Measurements from ENCODE around the gene ZBP1. TPM values are rescaled to one million over a fixed set of nuclear protein-coding genes. Genes with fewer than 3 reads are reported as not detected.

The ZBP1 gene
- total and polyA plus RNA-seq, 2 experiments from 2014 or later: not detected

GRCh38 chr20:57657535-57658446, 37.6 kb upstream of the ZBP1 start:
- no peak overlapping the region for H3K4me3 ChIP-seq
- no peaks in the 10 kb centered on the region for H3K4me1 ChIP-seq (ENCODE audit: low read depth)
- DNase-seq (ENCODE audit: low read depth in 1 of 2, low spot score in 1 of 2): no peak
- H3K27ac ChIP-seq: no peak overlapping the region
- no peaks in the 10 kb centered on the region for H3K9me3 ChIP-seq (ENCODE audit: low read depth)
- no peaks in the 10 kb centered on the region for H3K36me3 ChIP-seq
- H3K27me3 ChIP-seq: no peaks in the 10 kb centered on the region
- TF ChIP-seq, protein P1, sequence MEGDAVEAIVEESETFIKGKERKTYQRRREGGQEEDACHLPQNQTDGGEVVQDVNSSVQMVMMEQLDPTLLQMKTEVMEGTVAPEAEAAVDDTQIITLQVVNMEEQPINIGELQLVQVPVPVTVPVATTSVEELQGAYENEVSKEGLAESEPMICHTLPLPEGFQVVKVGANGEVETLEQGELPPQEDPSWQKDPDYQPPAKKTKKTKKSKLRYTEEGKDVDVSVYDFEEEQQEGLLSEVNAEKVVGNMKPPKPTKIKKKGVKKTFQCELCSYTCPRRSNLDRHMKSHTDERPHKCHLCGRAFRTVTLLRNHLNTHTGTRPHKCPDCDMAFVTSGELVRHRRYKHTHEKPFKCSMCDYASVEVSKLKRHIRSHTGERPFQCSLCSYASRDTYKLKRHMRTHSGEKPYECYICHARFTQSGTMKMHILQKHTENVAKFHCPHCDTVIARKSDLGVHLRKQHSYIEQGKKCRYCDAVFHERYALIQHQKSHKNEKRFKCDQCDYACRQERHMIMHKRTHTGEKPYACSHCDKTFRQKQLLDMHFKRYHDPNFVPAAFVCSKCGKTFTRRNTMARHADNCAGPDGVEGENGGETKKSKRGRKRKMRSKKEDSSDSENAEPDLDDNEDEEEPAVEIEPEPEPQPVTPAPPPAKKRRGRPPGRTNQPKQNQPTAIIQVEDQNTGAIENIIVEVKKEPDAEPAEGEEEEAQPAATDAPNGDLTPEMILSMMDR (IDR thresholded peaks at IDR 0.05; ENCODE audit: low read depth, low read length): no peak

DNA sequence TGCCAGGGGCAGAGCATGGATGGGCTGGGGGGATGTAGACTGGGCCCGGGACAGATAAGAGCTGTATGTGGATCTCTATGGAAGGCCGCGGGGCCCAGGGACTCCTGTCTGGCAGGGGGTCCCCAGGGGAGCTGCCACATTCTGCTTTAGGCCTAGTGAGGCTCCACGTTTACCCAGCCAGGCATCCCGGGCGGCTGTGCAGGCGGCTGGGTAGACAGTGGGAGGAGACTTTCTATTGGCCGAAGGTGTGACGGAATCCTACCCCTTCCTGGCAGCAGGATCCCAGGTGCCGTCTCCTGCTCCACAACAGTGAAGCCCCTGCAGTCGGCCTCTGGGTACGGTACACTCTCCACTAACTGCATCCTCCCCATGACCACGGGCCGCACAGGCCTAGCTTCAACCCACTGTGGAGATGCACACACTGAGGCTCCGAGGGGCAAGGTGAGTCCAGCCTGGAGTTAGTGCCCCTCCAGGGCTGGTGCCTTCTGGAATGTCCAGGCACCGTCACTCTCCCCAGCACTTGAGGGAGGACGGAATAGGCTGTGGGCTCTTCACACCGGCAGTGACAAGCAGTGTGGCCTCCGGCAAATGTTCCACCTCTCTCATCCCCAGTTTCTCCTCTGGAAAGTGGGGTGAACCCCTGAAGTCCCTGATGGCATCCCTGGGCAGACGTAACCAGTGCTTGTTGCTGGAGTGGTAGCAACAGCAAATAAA, 36.8 kb upstream of the ZBP1 start:
- H3K9me3 ChIP-seq (ENCODE audit: low read depth): no peaks in the 10 kb centered on the region

GRCh38 chr20:57656252-57656820, 36.1 kb upstream of the ZBP1 start:
- DNase-seq (ENCODE audit: low read depth in 1 of 2, low spot score in 1 of 2): no peak
- TF ChIP-seq, protein P1 (IDR thresholded peaks at IDR 0.05; ENCODE audit: low read depth, low read length): no peak
- Histone ChIP-seq H3K9me3 (ENCODE audit: low read depth) (no peaks in the 10 kb centered on the region), H3K27ac (no peak overlapping the region), H3K36me3 (no peaks in the 10 kb centered on the region), H3K4me1 (ENCODE audit: low read depth) (no peaks in the 10 kb centered on the region), H3K4me3 (no peak overlapping the region), H3K27me3 (no peaks in the 10 kb centered on the region)

More for the DNA sequence above, 36.8 kb upstream of the ZBP1 start:
- H3K27ac ChIP-seq: no peak overlapping the region
- no peaks in the 10 kb centered on the region for H3K36me3 ChIP-seq
- no peak for DNase-seq (ENCODE audit: low read depth in 1 of 2, low spot score in 1 of 2)
- TF ChIP-seq, protein P1 (IDR thresholded peaks at IDR 0.05; ENCODE audit: low read depth, low read length): no peak
- no peaks in the 10 kb centered on the region for H3K27me3 ChIP-seq
- no peak overlapping the region for H3K4me3 ChIP-seq
- H3K4me1 ChIP-seq (ENCODE audit: low read depth): no peaks in the 10 kb centered on the region

DNA sequence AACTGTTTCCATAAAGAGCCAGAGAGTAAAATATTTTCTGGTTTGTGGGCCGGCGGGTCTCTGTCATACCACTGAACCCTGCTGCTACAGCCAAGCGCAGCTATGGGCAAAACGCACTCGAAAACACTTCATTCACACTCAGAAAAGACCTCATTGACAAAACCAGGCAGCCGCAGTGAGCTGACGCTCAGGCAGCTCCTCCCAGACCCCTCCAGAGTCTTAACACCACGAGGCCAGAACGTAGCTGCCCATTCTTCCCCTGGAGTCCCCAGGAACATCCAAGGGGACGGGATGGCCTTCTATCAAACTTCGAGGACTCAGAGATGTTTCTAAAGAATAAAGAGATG, 35.6 kb upstream of the ZBP1 start:
- Histone ChIP-seq H3K4me3 (no peak overlapping the region), H3K27me3 (no peaks in the 10 kb centered on the region), H3K27ac (no peak overlapping the region), H3K9me3 (ENCODE audit: low read depth) (no peaks in the 10 kb centered on the region), H3K36me3 (no peaks in the 10 kb centered on the region), H3K4me1 (ENCODE audit: low read depth) (no peaks in the 10 kb centered on the region)
- no peak for DNase-seq (ENCODE audit: low read depth in 1 of 2, low spot score in 1 of 2)
- TF ChIP-seq, protein P1 (IDR thresholded peaks at IDR 0.05; ENCODE audit: low read depth, low read length): no peak

- Histone ChIP-seq H3K36me3 (no peaks in the 10 kb centered on the region), H3K27me3 (no peaks in the 10 kb centered on the region), H3K4me3 (no peak overlapping the region), H3K9me3 (ENCODE audit: low read depth) (no peaks in the 10 kb centered on the region), H3K4me1 (ENCODE audit: low read depth) (no peaks in the 10 kb centered on the region), H3K27ac (no peak overlapping the region)
- TF ChIP-seq, protein P1 (IDR thresholded peaks at IDR 0.05; ENCODE audit: low read depth, low read length): no peak
- no peak for DNase-seq (ENCODE audit: low read depth in 1 of 2, low spot score in 1 of 2)
Measured at GRCh38 chr20:57654998-57655808, 35.0 kb upstream of the ZBP1 start.

Measured in cardiac muscle cell (in vitro differentiated cells and primary cell).